Measurements from ENCODE around the gene CTBP2.

DNA sequence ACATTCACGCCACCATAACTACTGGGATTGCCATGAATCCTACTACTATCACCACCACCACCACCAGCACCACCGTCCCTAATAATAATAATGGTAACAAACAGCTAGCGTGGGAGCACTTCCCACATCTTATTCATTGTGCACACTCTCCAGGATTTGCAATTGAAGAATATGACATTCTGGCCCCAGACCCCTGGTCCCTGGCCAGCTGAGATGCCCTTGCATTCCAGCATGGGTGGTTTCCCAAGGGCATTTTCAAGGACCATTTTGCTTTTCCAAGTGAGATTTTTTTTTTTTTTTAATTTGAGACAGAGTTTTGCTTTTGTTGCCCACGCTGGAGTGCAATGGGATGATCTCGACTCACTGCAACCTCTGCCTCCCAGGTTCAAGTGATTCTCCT lies 14.7 kb downstream of the CTBP2 start:
- TF ChIP-seq, protein P1, sequence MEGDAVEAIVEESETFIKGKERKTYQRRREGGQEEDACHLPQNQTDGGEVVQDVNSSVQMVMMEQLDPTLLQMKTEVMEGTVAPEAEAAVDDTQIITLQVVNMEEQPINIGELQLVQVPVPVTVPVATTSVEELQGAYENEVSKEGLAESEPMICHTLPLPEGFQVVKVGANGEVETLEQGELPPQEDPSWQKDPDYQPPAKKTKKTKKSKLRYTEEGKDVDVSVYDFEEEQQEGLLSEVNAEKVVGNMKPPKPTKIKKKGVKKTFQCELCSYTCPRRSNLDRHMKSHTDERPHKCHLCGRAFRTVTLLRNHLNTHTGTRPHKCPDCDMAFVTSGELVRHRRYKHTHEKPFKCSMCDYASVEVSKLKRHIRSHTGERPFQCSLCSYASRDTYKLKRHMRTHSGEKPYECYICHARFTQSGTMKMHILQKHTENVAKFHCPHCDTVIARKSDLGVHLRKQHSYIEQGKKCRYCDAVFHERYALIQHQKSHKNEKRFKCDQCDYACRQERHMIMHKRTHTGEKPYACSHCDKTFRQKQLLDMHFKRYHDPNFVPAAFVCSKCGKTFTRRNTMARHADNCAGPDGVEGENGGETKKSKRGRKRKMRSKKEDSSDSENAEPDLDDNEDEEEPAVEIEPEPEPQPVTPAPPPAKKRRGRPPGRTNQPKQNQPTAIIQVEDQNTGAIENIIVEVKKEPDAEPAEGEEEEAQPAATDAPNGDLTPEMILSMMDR (IDR thresholded peaks at IDR 0.05 in 8 of 11, conservative IDR thresholded peaks at IDR 0.05 in 3 of 11), result no peak
- TF ChIP-seq POLR2A (IDR thresholded peaks at IDR 0.05), result no peak

Data from spleen (tissue), 7 donors.